SK-N-SH (cell line): ENCODE data around the gene ATF7IP2. TPM values are rescaled to one million over a fixed set of nuclear protein-coding genes. Genes with fewer than 3 reads are reported as not detected.

Experiments used
- CTCF ChIA-PET: fragments of 300-600, 350-600 bp; formaldehyde crosslinking; extraction: SDS; loops from one replicate; lab custom pipeline; 2021; lab: Yijun Ruan, JAX
- POLR2A ChIA-PET: fragments of 350-600 bp; sonication (Branson Sonifier 250); formaldehyde crosslinking; extraction: SDS; loops from one replicate; lab custom pipeline; 2020; ENCODE audit warnings: antibody characterized with exemption, inconsistent platforms; lab: Yijun Ruan, JAX
- DNase-seq: peaks from one replicate; pipeline ENCODE4 v3.0.0; 2012
- H2AFZ ChIP-seq: fragments of 200-600 bp; sonication (generic); 2 replicates; pipeline ENCODE4 v1.8.1; 2016; ENCODE audit warnings: antibody characterized with exemption, mild to moderate bottlenecking, low read depth
- H3F3A ChIP-seq: fragments of 200-600 bp; sonication (generic); replicated peaks from 2 replicates; pipeline ENCODE3; 2016; ENCODE audit warnings: antibody characterized with exemption, mild to moderate bottlenecking; ENCODE audit not compliant: insufficient read depth
- H3K27ac ChIP-seq, 2 experiments: fragments of 200-500 bp in 1 of 2; fragments of 200-600 bp in 1 of 2; sonication (Bioruptor generic) in 1 of 2; sonication (generic), shearing (Covaris generic) in 1 of 2; 2 replicates each; pipeline versions ENCODE4 v1.5.1 to v1.6.1; 2014 to 2016; ENCODE audit warnings: low read depth in 2 of 2, inconsistent platforms in 1 of 2, low read length in 1 of 2, mild to moderate bottlenecking in 1 of 2, mixed read lengths in 1 of 2
- H3K27me3 ChIP-seq: fragments of 200-600 bp; sonication (generic), shearing (Covaris generic); 2 replicates; pipeline ENCODE4 v1.6.1; 2016; ENCODE audit warnings: mixed run types; ENCODE audit not compliant: insufficient read depth
- H3K36me3 ChIP-seq, 2 experiments: fragments of 200-500 bp in 1 of 2; fragments of 200-600 bp in 1 of 2; sonication (Bioruptor generic) in 1 of 2; sonication (generic) in 1 of 2; replicated peaks in 1 of 2; 2 replicates each; pipeline versions ENCODE3 to v1.5.1; 2014 to 2016; ENCODE audit warnings: low read length in 1 of 2, mild to moderate bottlenecking in 1 of 2; ENCODE audit not compliant: insufficient read depth in 2 of 2, control insufficient read depth in 1 of 2
- H3K4me1 ChIP-seq, 2 experiments: fragments of 200-500 bp in 1 of 2; fragments of 200-600 bp in 1 of 2; sonication (Bioruptor generic) in 1 of 2; sonication (generic), shearing (Covaris generic) in 1 of 2; 2 replicates each; pipeline versions ENCODE4 v1.5.1 to v1.6.1; 2014 to 2016; ENCODE audit warnings: low read depth in 1 of 2, low read length in 1 of 2, mixed run types in 1 of 2; ENCODE audit not compliant: insufficient read depth in 2 of 2, control insufficient read depth in 1 of 2
- H3K4me2 ChIP-seq: fragments of 200-600 bp; sonication (generic), shearing (Covaris generic); 2 replicates; pipeline ENCODE4 v1.6.1; 2017; ENCODE audit warnings: mixed run types
- H3K4me3 ChIP-seq, 2 experiments: fragments of 200-500 bp in 1 of 2; fragments of 200-600 bp in 1 of 2; sonication (Bioruptor generic) in 1 of 2; sonication (generic), shearing (Covaris generic) in 1 of 2; 2 replicates each; pipeline versions ENCODE4 v1.5.1 to v1.8.1; 2014 to 2016; ENCODE audit warnings: low read depth in 2 of 2, inconsistent platforms in 1 of 2, low read length in 1 of 2, mild to moderate bottlenecking in 1 of 2, mixed read lengths in 1 of 2, moderate library complexity in 1 of 2
- H3K79me2 ChIP-seq: fragments of 200-600 bp; sonication (generic); 2 replicates; pipeline ENCODE4 v1.8.1; 2017; ENCODE audit warnings: mild to moderate bottlenecking; ENCODE audit not compliant: insufficient read depth
- H3K9ac ChIP-seq: fragments of 200-600 bp; sonication (generic); 2 replicates; pipeline ENCODE4 v1.6.1; 2017; ENCODE audit warnings: mixed run types
- H3K9me2 ChIP-seq: fragments of 200-600 bp; sonication (generic); 2 replicates; pipeline ENCODE4 v1.6.1; 2017; ENCODE audit warnings: mixed run types
- H3K9me3 ChIP-seq: fragments of 200-600 bp; sonication (generic); 2 replicates; pipeline ENCODE4 v1.6.1; 2017; ENCODE audit warnings: mixed run types, mild to moderate bottlenecking, moderate library complexity
- H4K20me1 ChIP-seq: fragments of 200-600 bp; sonication (generic); 2 replicates; pipeline ENCODE4 v1.6.1; 2017; ENCODE audit warnings: mild to moderate bottlenecking, mixed run types; ENCODE audit not compliant: insufficient read depth
- CHD2 ChIP-seq: fragments of 150-350 bp; IDR thresholded peaks from 2 replicates; pipeline ENCODE4 v1.6.1; 2018; ENCODE audit warnings: low read length; ENCODE audit not compliant: partially characterized antibody
- ELF1 ChIP-seq: IDR thresholded peaks from 2 replicates; pipeline ENCODE4 v1.4.0; 2012
- EP300 ChIP-seq, 2 experiments: IDR thresholded peaks; 2 replicates each; pipeline versions ENCODE4 v1.4.0 to v1.6.1; 2012; ENCODE audit warnings: borderline replicate concordance in 1 of 2, low read depth in 1 of 2, low read length in 1 of 2
- FOSL2 ChIP-seq: IDR thresholded peaks from 2 replicates; pipeline ENCODE4 v1.4.0; 2012; ENCODE audit warnings: low read depth, mild to moderate bottlenecking, moderate library complexity, borderline replicate concordance
- FOXJ3 ChIP-seq: sonication (generic); formaldehyde crosslinking; IDR thresholded peaks from 2 replicates; pipeline ENCODE4 v1.5.1; 2020; ENCODE audit warnings: mild to moderate bottlenecking, missing genetic modification reagents
- GABPA ChIP-seq: IDR thresholded peaks from 2 replicates; pipeline ENCODE4 v1.4.0; 2012; ENCODE audit warnings: low read depth, mild to moderate bottlenecking
- IRF3 ChIP-seq: fragments of 150-350 bp; IDR thresholded peaks from 2 replicates; pipeline ENCODE4 v1.6.1; 2016; ENCODE audit warnings: mild to moderate bottlenecking, low read depth, low read length
- MAX ChIP-seq: IDR thresholded peaks from 2 replicates; pipeline ENCODE4 v1.4.0; 2012; ENCODE audit warnings: low read depth
- MEF2A ChIP-seq: IDR thresholded peaks from 2 replicates; pipeline ENCODE4 v1.4.0; 2012; ENCODE audit warnings: low read depth, borderline replicate concordance
- NFIC ChIP-seq: IDR thresholded peaks from 2 replicates; pipeline ENCODE4 v1.4.0; 2012; ENCODE audit warnings: borderline replicate concordance
- NRF1 ChIP-seq: IDR thresholded peaks from 2 replicates; pipeline ENCODE4 v1.6.1; 2012; ENCODE audit warnings: low read depth, mild to moderate bottlenecking, low read length
- RAD21 ChIP-seq: IDR thresholded peaks from 2 replicates; pipeline ENCODE4 v1.6.1; 2012; ENCODE audit warnings: mild to moderate bottlenecking, low read length
- REST ChIP-seq: IDR thresholded peaks from 2 replicates; pipeline ENCODE4 v1.6.1; 2012; ENCODE audit warnings: mild to moderate bottlenecking, low read depth, low read length, moderate library complexity
- RFX5 ChIP-seq: IDR thresholded peaks from 2 replicates; pipeline ENCODE4 v1.6.1; 2012; ENCODE audit warnings: mild to moderate bottlenecking, improper control_type of control experiment, low read length
- SIN3A ChIP-seq: IDR thresholded peaks from 2 replicates; pipeline ENCODE4 v1.6.1; 2012; ENCODE audit warnings: low read depth, mild to moderate bottlenecking, low read length, moderate library complexity, borderline replicate concordance
- SMC3 ChIP-seq: IDR thresholded peaks from 2 replicates; pipeline ENCODE4 v1.6.1; 2012; ENCODE audit warnings: low read depth, low read length, improper control_type of control experiment
- TAF1 ChIP-seq: IDR thresholded peaks from 2 replicates; pipeline ENCODE4 v1.6.1; 2012; ENCODE audit warnings: low read depth, mild to moderate bottlenecking, low read length, moderate library complexity, borderline replicate concordance
- TCF12 ChIP-seq: IDR thresholded peaks from 2 replicates; pipeline ENCODE4 v1.4.0; 2012
- USF2 ChIP-seq: fragments of 150-350 bp; IDR thresholded peaks from 2 replicates; pipeline ENCODE4 v1.6.1; 2017; ENCODE audit warnings: antibody characterized with exemption, low read length, low read depth, borderline replicate concordance
- WGBS: methylation state at CpG from one replicate; pipeline ENCODE4 v1.1.6; 2017; ENCODE audit warnings: low lambda C conversion rate; 5-methylcytosine and 5-hydroxymethylcytosine counted together
- polyA plus RNA-seq, 3 experiments: library from polyadenylated mRNA; depleted of rRNA; stranded (reverse); fragments of >200 nt; gene quantifications; 2 replicates each; pipeline ENCODE4 v1.2.3, GENCODE V29; 2012

Gene ATF7IP2
- polyA plus RNA-seq, 1 of the 3 experiments (the other 2 are of a cell fraction), result 0.35 TPM

- no peak overlapping the region for H2AFZ ChIP-seq
- CTCF ChIA-PET, result no interaction called here
Measured at GRCh38 chr16:10355589-10355988, 30.3 kb upstream of the ATF7IP2 start.

GRCh38 chr16:10356870-10357842 is 28.7 kb upstream of the ATF7IP2 start:
- H3F3A ChIP-seq, result no peaks in the 10 kb centered on the region
- no peak overlapping the region for H3K27ac ChIP-seq
- no peaks in the 10 kb centered on the region for H3K36me3 ChIP-seq
- no peaks in the 10 kb centered on the region for H3K27me3 ChIP-seq
- TF ChIP-seq MAX, result no peak
- TF ChIP-seq FOXJ3 (CRISPR knock-in tag), result no peak
- TF ChIP-seq NRF1, result no peak
- TF ChIP-seq SIN3A, result no peak
- no peak for TF ChIP-seq CHD2
- no peak for TF ChIP-seq MEF2A
- TF ChIP-seq EP300 (IDR thresholded peaks at IDR 0.05; ENCODE audit: borderline replicate concordance in 1 of 2, low read depth in 1 of 2, low read length in 1 of 2), result no peak
- TF ChIP-seq SMC3, result no peak
- no peak for TF ChIP-seq NFIC
- no peak for TF ChIP-seq REST
- TF ChIP-seq RFX5, result no peak
- TF ChIP-seq TCF12, result no peak
- TF ChIP-seq ELF1, result no peak
- no peak for TF ChIP-seq TAF1
- no peak for TF ChIP-seq GABPA
- no peak for TF ChIP-seq RAD21
- H3K4me3 ChIP-seq, result no peak overlapping the region
- ChIA-PET CTCF (no interaction called here), POLR2A (no interaction called here)
- no peaks in the 10 kb centered on the region for H3K79me2 ChIP-seq
- H3K4me2 ChIP-seq, result no peak overlapping the region
- H2AFZ ChIP-seq, result no peak overlapping the region
- DNase-seq, result no peak
- H3K9me3 ChIP-seq, result no peaks in the 10 kb centered on the region
- no peaks in the 10 kb centered on the region for H3K9me2 ChIP-seq
- no peak overlapping the region for H3K9ac ChIP-seq
- no peaks in the 10 kb centered on the region for H3K4me1 ChIP-seq
- WGBS, result 39% methylated on average over 11 of the region's 11 CpGs
- H4K20me1 ChIP-seq, result no peaks in the 10 kb centered on the region

More at GRCh38 chr16:10355589-10355988, 30.3 kb upstream of the ATF7IP2 start:
- H3K9me2 ChIP-seq, result no peaks in the 10 kb centered on the region
- H3K9ac ChIP-seq, result no peak overlapping the region
- POLR2A ChIA-PET, result no interaction called here
- 60% methylated on average over 22 of the region's 23 CpGs for WGBS
- H3K9me3 ChIP-seq, result no peaks in the 10 kb centered on the region
- H3K27me3 ChIP-seq, result no peaks in the 10 kb centered on the region
- H3F3A ChIP-seq, result no peaks in the 10 kb centered on the region
- H3K4me2 ChIP-seq, result no peak overlapping the region
- H3K27ac ChIP-seq, result no peak overlapping the region
- no peaks in the 10 kb centered on the region for H4K20me1 ChIP-seq
- no peak overlapping the region for H3K4me3 ChIP-seq
- H3K36me3 ChIP-seq, result no peaks in the 10 kb centered on the region
- no peaks in the 10 kb centered on the region for H3K79me2 ChIP-seq
- TF ChIP-seq FOSL2 (no peak), USF2 (no peak), IRF3 (no peak), TAF1 (no peak)
- TF ChIP-seq, all 33 proteins: peak for 0
- H3K4me1 ChIP-seq, result no peaks in the 10 kb centered on the region
- no peak for DNase-seq
